Psoas muscle (tissue), 8 donors: ENCODE results near the gene PRMT6. TPM values are rescaled to one million over a fixed set of nuclear protein-coding genes. Genes with fewer than 3 reads are reported as not detected.

Experiments used
- ATAC-seq, 4 donors: fragments of 200-7000 bp; cut with Tn5 transposase; one replicate each; pipeline ENCODE4 v1.9.1; 2020; ENCODE audit warnings: moderate library complexity in 3 of 4, mild to moderate bottlenecking in 2 of 4
- DNase-seq, 2 donors: peaks; one replicate each; pipeline ENCODE4 v3.0.0-alpha.2; 2020
- H3K27ac ChIP-seq: fragments of 200-600 bp; one replicate; pipeline ENCODE4 v1.8.0; 2022
- H3K27me3 ChIP-seq, 3 donors: fragments of 200-600 bp in 1 of 3; one replicate each; pipeline versions ENCODE4 v1.6.1 to v1.8.0; 2013 to 2022; ENCODE audit warnings: low read length in 2 of 3, mild to moderate bottlenecking in 2 of 3, moderate library complexity in 1 of 3; ENCODE audit not compliant: insufficient read depth in 3 of 3
- H3K36me3 ChIP-seq, 2 donors: fragments of 200-600 bp in 1 of 2; one replicate each; pipeline versions ENCODE4 v1.6.1 to v1.8.0; 2013 to 2022; ENCODE audit warnings: low read depth in 1 of 2, mild to moderate bottlenecking in 1 of 2, moderate library complexity in 1 of 2; ENCODE audit not compliant: insufficient read depth in 1 of 2
- H3K4me1 ChIP-seq: fragments of 200-600 bp; one replicate; pipeline ENCODE4 v1.8.0; 2022
- H3K4me3 ChIP-seq: fragments of 200-600 bp; one replicate; pipeline ENCODE4 v1.8.0; 2022; ENCODE audit warnings: mild to moderate bottlenecking
- H3K9me3 ChIP-seq: fragments of 200-600 bp; one replicate; pipeline ENCODE4 v1.8.0; 2022
- WGBS, 3 donors: extraction: QIAGEN DNeasy Blood & Tissue Kit; methylation state at CpG; one replicate each; pipeline versions ENCODE4 v1.1.6 to v1.1.7; 2013; 5-methylcytosine and 5-hydroxymethylcytosine counted together
- intact Hi-C, 2 donors: fragments of 100-400 bp; cut with DNase I; formaldehyde crosslinking; loops; one replicate each; pipeline versions ENCODE4 v1.11.0 to v1.14.2; 2022
- polyA plus RNA-seq, 3 donors: library from polyadenylated mRNA; stranded (reverse); fragments of 200-250 nt; gene quantifications; one replicate each; pipeline ENCODE4 v1.2.3, GENCODE V29; 2013
- total RNA-seq, 4 donors: library from RNA; stranded (reverse); fragmentation: NEBNext Ultra II Directional in 2 of 4; extraction: Animal tissue kit (Norgen Biotek cat#: 25700) in 2 of 4; gene quantifications; one replicate each; pipeline versions ENCODE4 v1.2.1 to v1.2.4, GENCODE V29; 2021 to 2023
- TF ChIP-seq, protein P1 (sequence below): fragments of 200-600 bp; IDR thresholded peaks from one replicate; pipeline ENCODE4 v1.8.0; 2022; ENCODE audit warnings: antibody characterized with exemption
- donor health status: healthy with polysubstance abuse.
- donor health status: DM: no; HTN: no; CAD: no; lungs with moderate emphysema.
- donor health status: Bipolar disorder and iron deficiency.
- donor health status: healthy.
- donor health status: DM: yes; HTN: yes; CAD: no.
- donor health status: DM: no; HTN: no; CAD: no.
- donor health status: DM: no; HTN: no; CAD: no.
- donor health status: DM: yes; HTN: yes; CAD: no.

Gene PRMT6
- total and polyA plus RNA-seq, 7 donors: 0.95 to 3.9 (median 2.8) TPM

DNA sequence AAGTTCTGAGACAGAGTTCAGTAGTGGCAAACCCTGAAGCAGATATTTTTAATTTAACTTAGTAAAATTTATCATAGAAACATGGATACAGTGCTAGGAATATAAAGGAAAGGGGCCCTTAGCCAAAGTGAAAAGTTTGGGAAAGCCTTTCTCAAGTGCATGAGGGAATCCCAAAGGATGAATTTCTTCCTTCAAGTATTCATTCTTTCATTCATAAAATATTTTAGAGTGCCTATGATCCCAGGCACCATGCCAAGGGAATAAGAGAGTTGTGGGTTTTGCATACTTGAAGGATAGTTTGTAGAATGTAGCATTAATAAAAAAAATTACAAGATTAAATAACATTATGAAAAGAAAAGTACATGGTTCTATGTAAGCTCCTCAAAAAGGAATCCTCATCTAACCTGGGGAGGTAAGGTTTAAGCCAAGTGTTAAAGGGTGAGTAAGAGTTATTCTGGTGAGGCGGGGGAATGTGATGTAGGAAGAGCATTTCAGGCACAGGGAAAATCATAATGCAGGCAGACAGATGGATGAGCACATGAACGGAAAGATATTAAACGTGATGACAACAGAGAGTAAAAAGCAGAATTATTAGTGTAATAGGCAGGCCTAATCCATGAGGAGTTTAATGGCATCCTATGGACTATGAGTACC lies 44.0 kb downstream of the PRMT6 start:
- no peak overlapping the region for H3K27ac ChIP-seq
- 35 to 57% (median 48%) methylated on average over 3 of the region's 3 CpGs for WGBS, 3 donors

DNA sequence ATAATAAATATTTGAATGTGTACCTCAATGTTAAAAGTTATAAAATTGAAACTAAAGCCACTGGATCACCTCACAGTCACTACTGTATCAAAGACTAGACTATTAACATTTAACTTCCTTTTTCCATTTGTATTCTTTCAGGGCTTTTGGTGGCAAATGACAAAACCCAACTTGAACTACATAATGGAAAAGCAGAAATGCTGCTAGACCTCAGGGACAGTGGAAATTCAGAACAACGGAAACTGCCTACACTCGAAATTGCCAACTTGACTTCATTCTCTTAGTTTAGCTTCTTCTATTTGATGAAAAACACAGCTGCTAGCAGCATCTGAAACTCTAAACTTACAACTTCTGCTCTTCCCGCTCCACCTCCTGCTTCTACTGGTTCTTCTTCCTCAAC lies 49.4 kb downstream of the PRMT6 start:
- ATAC-seq (no peak), DNase-seq (no peak)
- H3K36me3 ChIP-seq: no peaks in the 10 kb centered on the region
- TF ChIP-seq, protein P1, sequence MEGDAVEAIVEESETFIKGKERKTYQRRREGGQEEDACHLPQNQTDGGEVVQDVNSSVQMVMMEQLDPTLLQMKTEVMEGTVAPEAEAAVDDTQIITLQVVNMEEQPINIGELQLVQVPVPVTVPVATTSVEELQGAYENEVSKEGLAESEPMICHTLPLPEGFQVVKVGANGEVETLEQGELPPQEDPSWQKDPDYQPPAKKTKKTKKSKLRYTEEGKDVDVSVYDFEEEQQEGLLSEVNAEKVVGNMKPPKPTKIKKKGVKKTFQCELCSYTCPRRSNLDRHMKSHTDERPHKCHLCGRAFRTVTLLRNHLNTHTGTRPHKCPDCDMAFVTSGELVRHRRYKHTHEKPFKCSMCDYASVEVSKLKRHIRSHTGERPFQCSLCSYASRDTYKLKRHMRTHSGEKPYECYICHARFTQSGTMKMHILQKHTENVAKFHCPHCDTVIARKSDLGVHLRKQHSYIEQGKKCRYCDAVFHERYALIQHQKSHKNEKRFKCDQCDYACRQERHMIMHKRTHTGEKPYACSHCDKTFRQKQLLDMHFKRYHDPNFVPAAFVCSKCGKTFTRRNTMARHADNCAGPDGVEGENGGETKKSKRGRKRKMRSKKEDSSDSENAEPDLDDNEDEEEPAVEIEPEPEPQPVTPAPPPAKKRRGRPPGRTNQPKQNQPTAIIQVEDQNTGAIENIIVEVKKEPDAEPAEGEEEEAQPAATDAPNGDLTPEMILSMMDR: no peak
- no peaks in the 10 kb centered on the region for H3K9me3 ChIP-seq
- no peaks in the 10 kb centered on the region for H3K4me1 ChIP-seq
- H3K4me3 ChIP-seq: no peak overlapping the region
- H3K27me3 ChIP-seq: no peaks in the 10 kb centered on the region
- 70 to 75% (median 72%) methylated on average over 3 of the region's 3 CpGs for WGBS, 3 donors
- intact Hi-C loops: no loop called here
- no peak overlapping the region for H3K27ac ChIP-seq

More for the DNA sequence above, 44.0 kb downstream of the PRMT6 start:
- Histone ChIP-seq H3K27me3 (no peaks in the 10 kb centered on the region), H3K36me3 (no peaks in the 10 kb centered on the region), H3K4me1 (no peaks in the 10 kb centered on the region), H3K4me3 (no peak overlapping the region), H3K9me3 (no peaks in the 10 kb centered on the region)
- TF ChIP-seq, protein P1: no peak
- ATAC-seq (no peak), DNase-seq (no peak)
- intact Hi-C loops: no loop called here

Other genes starting within 250 kb of the PRMT6 start
- gene NTNG1, start 84.4 kb downstream of the PRMT6 start, total RNA-seq: under 1 TPM in 2 of 4 donors, not detected in 2; 0.27 to 0.34 TPM
- gene NTNG1, start 84.4 kb downstream of the PRMT6 start, polyA plus RNA-seq: under 1 TPM in 1 of 3 donors, not detected in 2; 0.01 TPM